NT2/D1 (cell line): ENCODE data around the gene MICAL2.
"Not testable (repeated sequence)": the region's sequence is repeated elsewhere in the genome, so short reads cannot be mapped to it uniquely, and the experiment has no call there.

Experiments used
- DNase-seq: peaks from one replicate; pipeline ENCODE4 v3.0.0-alpha.2; 2011; ENCODE audit warnings: low read depth, low spot score
- H3K27me3 ChIP-seq: 2 replicates; pipeline ENCODE4 v1.6.0; 2011; ENCODE audit warnings: mild to moderate bottlenecking; ENCODE audit not compliant: insufficient read length, insufficient read depth
- H3K36me3 ChIP-seq: 2 replicates; pipeline ENCODE4 v1.6.1; 2011; ENCODE audit warnings: mild to moderate bottlenecking, low read length, mixed read lengths; ENCODE audit not compliant: insufficient read depth, insufficient read length
- H3K4me1 ChIP-seq: 2 replicates; pipeline ENCODE4 v1.5.1; 2011; ENCODE audit not compliant: insufficient read depth, insufficient read length
- H3K4me3 ChIP-seq: 2 replicates; pipeline ENCODE4 v1.5.1; 2011; ENCODE audit warnings: low read depth; ENCODE audit not compliant: insufficient read length
- H3K9ac ChIP-seq: 2 replicates; pipeline ENCODE4 v1.6.0; 2011; ENCODE audit warnings: low read depth; ENCODE audit not compliant: insufficient read length
- H3K9me3 ChIP-seq: 2 replicates; pipeline ENCODE4 v1.5.1; 2011; ENCODE audit warnings: mild to moderate bottlenecking, low read length; ENCODE audit not compliant: insufficient read depth
- SUZ12 ChIP-seq: IDR thresholded peaks from 2 replicates; pipeline ENCODE4 v1.6.1; 2011; ENCODE audit not compliant: insufficient read length, insufficient read depth; ENCODE audit errors: extremely low read depth
- YY1 ChIP-seq: IDR thresholded peaks from 2 replicates; pipeline ENCODE4 v1.6.1; 2011; ENCODE audit not compliant: insufficient read length, insufficient read depth
- ZNF274 ChIP-seq: IDR thresholded peaks from 2 replicates; pipeline ENCODE4 v1.6.1; 2011; ENCODE audit warnings: mild to moderate bottlenecking, low read depth, low read length

MICAL2 gene

GRCh38 chr11:12142176-12142575 lies 31.8 kb downstream of the MICAL2 start:
- no peaks in the 10 kb centered on the region for H3K4me1 ChIP-seq
- DNase-seq: no peak

GRCh38 chr11:12142909-12143308 lies 32.5 kb downstream of the MICAL2 start:
- H3K4me3 ChIP-seq: no peak overlapping the region
- peaks cover 8% of the 10 kb centered on the region for H3K36me3 ChIP-seq
- no peaks in the 10 kb centered on the region for H3K4me1 ChIP-seq
- H3K27me3 ChIP-seq: no peaks in the 10 kb centered on the region
- no peak for DNase-seq
- no peaks in the 10 kb centered on the region for H3K9me3 ChIP-seq
- TF ChIP-seq SUZ12: no peak
- no peak for TF ChIP-seq YY1
- TF ChIP-seq ZNF274: no peak
- H3K9ac ChIP-seq: no peak overlapping the region

More at GRCh38 chr11:12142176-12142575, 31.8 kb downstream of the MICAL2 start:
- TF ChIP-seq ZNF274 (no peak), YY1 (no peak), SUZ12 (no peak)
- H3K4me3 ChIP-seq: no peak overlapping the region
- no peaks in the 10 kb centered on the region for H3K27me3 ChIP-seq
- H3K9ac ChIP-seq: no peak overlapping the region
- H3K9me3 ChIP-seq: no peaks in the 10 kb centered on the region
- peaks cover 8% of the 10 kb centered on the region for H3K36me3 ChIP-seq

DNA sequence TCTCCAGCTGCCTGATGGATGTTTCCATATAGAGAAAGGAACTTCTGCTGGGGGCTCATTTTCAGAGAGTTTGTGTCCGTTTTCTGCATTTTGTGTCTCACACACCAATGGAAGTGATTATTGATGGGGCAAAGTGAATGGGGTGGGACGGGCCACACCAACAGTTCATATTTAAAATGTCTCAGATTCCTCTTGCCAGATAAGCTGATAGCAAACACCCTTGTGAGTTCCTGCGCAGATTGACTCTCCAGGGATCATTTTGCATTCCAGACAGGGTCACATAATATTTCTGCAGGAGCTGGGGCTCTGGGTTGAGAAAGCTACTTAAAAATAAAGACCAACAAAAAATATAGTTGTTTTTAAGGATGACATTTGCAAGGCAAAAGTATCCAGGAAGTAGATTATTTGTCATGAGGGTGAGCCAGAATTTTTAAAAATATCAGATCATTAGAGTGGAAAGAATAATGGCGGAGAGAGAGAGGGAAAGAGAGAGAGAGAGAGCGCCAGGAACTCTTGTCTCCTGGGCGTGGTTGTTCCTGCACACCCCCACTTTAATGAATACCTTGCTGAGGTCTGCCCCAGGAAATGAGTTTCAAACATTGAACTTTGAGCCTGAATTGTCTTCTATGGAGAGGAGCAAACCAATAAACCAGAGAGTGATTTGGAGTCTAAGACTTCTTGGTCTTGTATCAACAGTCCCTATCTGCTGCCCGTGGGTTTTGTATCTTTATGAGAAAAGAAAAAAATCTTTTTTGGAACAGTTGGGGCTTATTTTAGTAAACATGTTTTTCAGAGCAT lies 33.3 kb downstream of the MICAL2 start:
- Histone ChIP-seq H3K27me3 (no peaks in the 10 kb centered on the region), H3K36me3 (peaks cover 4% of the 10 kb centered on the region), H3K9me3 (no peaks in the 10 kb centered on the region), H3K9ac (no peak overlapping the region), H3K4me3 (no peak overlapping the region), H3K4me1 (no peaks in the 10 kb centered on the region)
- TF ChIP-seq SUZ12 (no peak), YY1 (no peak), ZNF274 (no peak)
- no peak for DNase-seq

DNA sequence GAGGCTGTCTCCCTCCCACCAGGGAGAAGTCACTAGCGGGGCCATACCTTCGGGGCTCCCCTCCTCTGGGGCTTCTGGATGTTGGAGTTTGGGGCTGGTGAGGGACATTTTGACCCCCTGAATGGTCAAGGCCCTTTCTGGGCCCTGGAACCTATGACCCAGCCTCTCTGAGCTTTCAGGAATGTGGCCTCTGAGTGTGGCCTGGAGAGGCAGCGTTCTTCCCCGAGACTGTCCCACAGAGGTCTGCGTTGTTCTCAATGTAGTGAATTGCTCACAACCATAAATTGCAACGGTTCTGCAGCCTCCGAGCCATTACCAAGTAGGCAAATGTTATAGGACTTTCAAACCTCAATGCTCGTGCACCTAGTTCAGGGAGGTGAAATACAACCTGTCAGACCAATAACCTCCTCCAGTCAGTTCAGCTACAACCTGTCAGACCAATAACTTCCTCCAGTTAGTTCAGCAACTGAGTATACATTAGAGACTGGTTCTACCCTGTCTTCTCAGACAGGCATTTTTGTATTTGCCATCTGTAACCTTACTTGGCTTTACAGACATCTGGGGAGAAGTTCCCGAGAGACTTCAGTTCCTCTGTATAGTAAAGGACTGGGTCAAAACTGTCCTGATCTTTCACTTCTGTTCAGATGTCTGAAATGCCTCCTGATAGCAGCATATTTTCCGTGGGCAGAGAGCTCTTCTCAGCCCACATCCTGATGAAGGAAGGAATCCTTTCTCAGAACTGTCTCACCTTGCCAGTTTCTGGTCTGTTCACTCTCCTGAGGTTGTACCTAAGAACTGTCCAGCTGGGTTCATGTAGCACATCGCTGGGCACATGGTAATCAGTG lies 34.2 kb downstream of the MICAL2 start:
- Histone ChIP-seq H3K36me3 (peaks cover 4% of the 10 kb centered on the region), H3K9ac (no peak overlapping the region), H3K27me3 (no peaks in the 10 kb centered on the region), H3K9me3 (no peaks in the 10 kb centered on the region), H3K4me3 (no peak overlapping the region), H3K4me1 (no peaks in the 10 kb centered on the region)
- no peak for DNase-seq
- no peak for TF ChIP-seq SUZ12
- TF ChIP-seq ZNF274: no peak
- no peak for TF ChIP-seq YY1

- H3K27me3 ChIP-seq, DNase-seq, H3K4me3 ChIP-seq, H3K9me3 ChIP-seq, H3K4me1 ChIP-seq, H3K9ac ChIP-seq, H3K36me3 ChIP-seq: not testable (repeated sequence)
These were observed 36.3 kb downstream of the MICAL2 start for GRCh38 chr11:12146678-12147077.

DNA sequence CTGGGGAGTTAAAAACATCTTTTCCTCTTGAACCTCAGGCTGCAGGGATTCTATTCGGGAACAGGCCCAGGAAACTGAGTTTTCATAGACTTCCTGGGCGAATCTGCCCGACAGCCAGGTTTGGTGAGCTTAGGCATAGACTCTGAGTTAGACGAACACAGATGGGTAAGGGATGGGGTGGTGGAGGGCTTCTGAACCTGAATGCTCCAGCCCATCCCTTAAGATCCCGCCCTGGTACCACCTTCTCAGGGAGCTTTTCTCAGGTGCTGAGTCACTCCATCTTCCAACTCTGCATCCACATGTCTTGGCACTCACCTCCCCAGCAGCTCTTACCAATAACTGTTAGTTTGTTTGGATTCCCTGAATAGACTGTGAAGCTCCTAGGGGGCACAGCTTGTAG lies 37.4 kb downstream of the MICAL2 start:
- Histone ChIP-seq H3K4me3 (no peak overlapping the region), H3K9ac (no peak overlapping the region), H3K9me3 (no peaks in the 10 kb centered on the region), H3K36me3 (no peaks in the 10 kb centered on the region), H3K27me3 (no peaks in the 10 kb centered on the region), H3K4me1 (no peaks in the 10 kb centered on the region)
- TF ChIP-seq SUZ12 (no peak), YY1 (no peak), ZNF274 (no peak)
- DNase-seq: no peak

GRCh38 chr11:12148466-12148865 lies 38.1 kb downstream of the MICAL2 start:
- no peaks in the 10 kb centered on the region for H3K4me1 ChIP-seq
- no peaks in the 10 kb centered on the region for H3K9me3 ChIP-seq
- no peak overlapping the region for H3K4me3 ChIP-seq
- no peaks in the 10 kb centered on the region for H3K36me3 ChIP-seq
- DNase-seq: no peak
- H3K9ac ChIP-seq: no peak overlapping the region
- no peaks in the 10 kb centered on the region for H3K27me3 ChIP-seq
- no peak for TF ChIP-seq YY1
- no peak for TF ChIP-seq ZNF274
- no peak for TF ChIP-seq SUZ12
